Smooth muscle cell (in vitro differentiated cells): ENCODE data around the gene LCMT1. TPM values are rescaled to one million over a fixed set of nuclear protein-coding genes. Genes with fewer than 3 reads are reported as not detected.

Experiments
- DNase-seq: peaks from one replicate; lab custom pipeline; 2025; ENCODE audit not compliant: unreplicated experiment; lab: John Stamatoyannopoulos, UW
- H2AFZ ChIP-seq: fragments of 200-600 bp; sonication (generic); 2 replicates; pipeline ENCODE4 v1.6.0; 2016; ENCODE audit warnings: antibody characterized with exemption, low read depth, mild to moderate bottlenecking
- H3F3A ChIP-seq: fragments of 200-600 bp; sonication (generic); 2 replicates; pipeline ENCODE4 v1.6.0; 2017; ENCODE audit warnings: antibody characterized with exemption, low read depth
- H3K27ac ChIP-seq: fragments of 200-600 bp; sonication (generic); 2 replicates; pipeline ENCODE4 v1.5.1; 2016; ENCODE audit warnings: low read depth, mild to moderate bottlenecking
- H3K27me3 ChIP-seq: fragments of 200-600 bp; sonication (generic); 2 replicates; pipeline ENCODE4 v1.6.1; 2016; ENCODE audit warnings: low read depth, mild to moderate bottlenecking
- H3K36me3 ChIP-seq: fragments of 200-600 bp; sonication (generic); 2 replicates; pipeline ENCODE4 v1.5.1; 2016; ENCODE audit warnings: low read depth
- H3K4me1 ChIP-seq: fragments of 200-600 bp; sonication (generic); 2 replicates; pipeline ENCODE4 v1.5.1; 2016; ENCODE audit warnings: low read depth
- H3K4me2 ChIP-seq: fragments of 200-600 bp; sonication (generic); 2 replicates; pipeline ENCODE4 v1.6.0; 2016; ENCODE audit warnings: mild to moderate bottlenecking
- H3K4me3 ChIP-seq: fragments of 200-600 bp; sonication (generic); 2 replicates; pipeline ENCODE4 v1.5.1; 2016; ENCODE audit warnings: mild to moderate bottlenecking
- H3K79me2 ChIP-seq: fragments of 200-600 bp; sonication (generic); 2 replicates; pipeline ENCODE4 v1.6.0; 2016; ENCODE audit warnings: low read depth, mild to moderate bottlenecking
- H3K9ac ChIP-seq: fragments of 200-600 bp; sonication (generic); 2 replicates; pipeline ENCODE4 v1.6.0; 2016; ENCODE audit warnings: low read depth
- H3K9me3 ChIP-seq: fragments of 200-600 bp; sonication (generic); replicated peaks from 2 replicates; pipeline ENCODE4 v1.5.1; 2016; ENCODE audit warnings: low read depth
- H4K20me1 ChIP-seq: fragments of 200-600 bp; sonication (generic); 2 replicates; pipeline ENCODE4 v1.6.0; 2016; ENCODE audit warnings: low read depth
- WGBS: methylation state at CpG from one replicate; pipeline ENCODE4 v1.1.7; 2016; ENCODE audit warnings: low lambda C conversion rate; 5-methylcytosine and 5-hydroxymethylcytosine counted together
- polyA plus RNA-seq: library from polyadenylated mRNA; unstranded; fragments of >200 nt; fragmentation: Nextera tagmentation; extraction: Ambion mirVana; gene quantifications from 2 replicates; pipeline ENCODE4 v1.2.1, GENCODE V29; 2016
- total RNA-seq: library from RNA; depleted of rRNA; stranded (reverse); fragments of >200 nt; gene quantifications from 2 replicates; pipeline ENCODE4 v1.2.3, GENCODE V29; 2014
- TF ChIP-seq, protein P1 (sequence below): fragments of 200-600 bp; sonication (generic); IDR thresholded peaks from 2 replicates; pipeline ENCODE4 v1.5.1; 2017; ENCODE audit warnings: borderline replicate concordance, mild to moderate bottlenecking, antibody characterized with exemption; ENCODE audit not compliant: insufficient read depth, poor library complexity, severe bottlenecking

LCMT1 gene
- total and polyA plus RNA-seq, 2 experiments from 2014 or later = 52.5 to 57.6 TPM

DNA sequence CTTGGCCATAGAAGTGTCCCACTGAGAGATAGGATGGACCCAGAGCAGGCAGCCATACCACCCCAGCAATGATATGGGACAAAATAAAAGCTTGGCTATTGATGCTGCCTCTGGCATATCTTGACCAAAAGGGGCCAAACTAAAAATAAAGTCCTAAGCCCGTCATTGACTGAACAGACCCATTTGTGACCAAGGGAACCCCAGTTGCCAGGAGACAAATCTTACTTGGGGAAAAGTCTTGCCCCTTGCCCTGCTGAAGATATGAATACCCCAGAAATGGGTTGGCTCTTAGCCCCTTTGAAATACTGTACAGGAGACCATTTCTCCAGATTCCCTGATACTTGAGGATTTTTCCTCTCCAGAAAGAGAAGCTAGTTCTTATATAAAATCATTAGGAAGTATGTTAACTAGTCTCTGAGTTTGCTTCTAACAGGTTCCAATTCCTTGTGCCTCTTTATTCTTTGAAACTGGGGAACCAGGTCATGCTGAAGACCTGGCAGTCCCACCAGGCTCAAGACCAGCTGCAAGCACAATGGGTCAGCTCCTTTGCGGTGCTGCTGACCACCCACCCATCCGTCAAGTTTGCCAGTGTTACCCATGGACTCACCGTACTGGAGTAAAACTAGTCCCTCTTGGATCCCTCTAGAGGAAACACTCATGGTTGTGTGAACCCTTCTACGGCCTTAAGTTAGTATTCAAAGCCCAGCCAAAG lies 31.0 kb upstream of the LCMT1 start:
- no peak overlapping the region for H3K4me2 ChIP-seq
- WGBS = 88% methylated on average over 5 of the region's 5 CpGs
- H3K79me2 ChIP-seq = no peaks in the 10 kb centered on the region
- peaks cover 19% of the 10 kb centered on the region for H3K27me3 ChIP-seq
- no peaks in the 10 kb centered on the region for H3K9me3 ChIP-seq
- H3F3A ChIP-seq = no peaks in the 10 kb centered on the region
- H3K27ac ChIP-seq = no peak overlapping the region
- TF ChIP-seq, protein P1, sequence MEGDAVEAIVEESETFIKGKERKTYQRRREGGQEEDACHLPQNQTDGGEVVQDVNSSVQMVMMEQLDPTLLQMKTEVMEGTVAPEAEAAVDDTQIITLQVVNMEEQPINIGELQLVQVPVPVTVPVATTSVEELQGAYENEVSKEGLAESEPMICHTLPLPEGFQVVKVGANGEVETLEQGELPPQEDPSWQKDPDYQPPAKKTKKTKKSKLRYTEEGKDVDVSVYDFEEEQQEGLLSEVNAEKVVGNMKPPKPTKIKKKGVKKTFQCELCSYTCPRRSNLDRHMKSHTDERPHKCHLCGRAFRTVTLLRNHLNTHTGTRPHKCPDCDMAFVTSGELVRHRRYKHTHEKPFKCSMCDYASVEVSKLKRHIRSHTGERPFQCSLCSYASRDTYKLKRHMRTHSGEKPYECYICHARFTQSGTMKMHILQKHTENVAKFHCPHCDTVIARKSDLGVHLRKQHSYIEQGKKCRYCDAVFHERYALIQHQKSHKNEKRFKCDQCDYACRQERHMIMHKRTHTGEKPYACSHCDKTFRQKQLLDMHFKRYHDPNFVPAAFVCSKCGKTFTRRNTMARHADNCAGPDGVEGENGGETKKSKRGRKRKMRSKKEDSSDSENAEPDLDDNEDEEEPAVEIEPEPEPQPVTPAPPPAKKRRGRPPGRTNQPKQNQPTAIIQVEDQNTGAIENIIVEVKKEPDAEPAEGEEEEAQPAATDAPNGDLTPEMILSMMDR = no peak
- H4K20me1 ChIP-seq = no peaks in the 10 kb centered on the region
- no peaks in the 10 kb centered on the region for H3K4me1 ChIP-seq
- no peak overlapping the region for H3K4me3 ChIP-seq
- H3K9ac ChIP-seq = no peak overlapping the region
- DNase-seq = no peak
- no peak overlapping the region for H2AFZ ChIP-seq
- no peaks in the 10 kb centered on the region for H3K36me3 ChIP-seq

DNA sequence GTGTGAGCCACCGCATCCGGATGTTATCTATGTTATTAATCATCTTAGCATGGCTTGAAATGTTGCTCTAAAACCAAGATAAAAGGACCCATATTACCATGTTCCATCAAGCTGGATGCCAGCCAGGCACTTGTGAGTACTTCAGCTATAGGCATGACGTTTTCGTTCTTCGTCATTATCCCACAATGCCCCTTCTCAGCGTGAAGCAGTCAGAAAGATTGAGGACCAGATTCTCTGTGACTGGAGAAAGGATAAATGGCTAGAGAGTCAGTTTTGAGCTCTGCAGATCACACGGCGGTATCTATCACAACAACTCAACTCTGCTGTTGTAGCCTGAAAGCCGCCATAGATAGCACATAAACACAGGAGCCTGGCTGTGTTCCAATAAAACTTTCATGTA lies 29.8 kb upstream of the LCMT1 start:
- WGBS = 95% methylated on average over 9 of the region's 9 CpGs
- no peak overlapping the region for H2AFZ ChIP-seq

DNA sequence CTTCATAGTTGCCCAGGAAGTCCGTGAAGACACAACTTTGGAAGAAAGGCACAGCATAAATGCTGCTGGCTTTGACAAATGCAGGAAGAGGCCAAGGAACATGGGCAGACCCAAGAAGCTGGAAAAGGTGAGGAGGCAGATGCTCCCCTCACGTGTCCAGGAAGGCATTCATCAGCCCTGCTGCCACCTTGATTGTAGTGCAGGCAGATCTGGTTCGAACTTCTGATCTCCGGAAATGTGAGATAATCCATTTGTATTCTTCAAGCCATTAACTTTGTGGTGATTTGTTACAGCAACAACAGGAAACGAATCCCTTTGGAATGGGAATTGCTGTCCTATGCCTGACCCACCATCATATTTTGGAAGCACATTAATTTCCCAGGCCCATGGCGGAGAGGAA lies 28.5 kb upstream of the LCMT1 start:
- Histone ChIP-seq H3K9me3 (no peaks in the 10 kb centered on the region), H4K20me1 (no peaks in the 10 kb centered on the region), H3K79me2 (no peaks in the 10 kb centered on the region), H3F3A (no peaks in the 10 kb centered on the region), H3K4me3 (no peak overlapping the region), H3K27me3 (peaks cover 39% of the 10 kb centered on the region), H3K9ac (no peak overlapping the region), H3K4me1 (no peaks in the 10 kb centered on the region), H3K27ac (no peak overlapping the region), H3K36me3 (no peaks in the 10 kb centered on the region), H3K4me2 (no peak overlapping the region), H2AFZ (no peak overlapping the region)
- TF ChIP-seq, protein P1 = no peak
- 89% methylated on average over 6 of the region's 6 CpGs for WGBS
- no peak for DNase-seq

More for the DNA sequence above, 29.8 kb upstream of the LCMT1 start:
- Histone ChIP-seq H3K4me3 (no peak overlapping the region), H3K27ac (no peak overlapping the region), H4K20me1 (no peaks in the 10 kb centered on the region), H3K9ac (no peak overlapping the region), H3K36me3 (no peaks in the 10 kb centered on the region), H3K4me1 (no peaks in the 10 kb centered on the region), H3K27me3 (peaks cover 26% of the 10 kb centered on the region), H3K4me2 (no peak overlapping the region), H3K9me3 (no peaks in the 10 kb centered on the region), H3F3A (no peaks in the 10 kb centered on the region), H3K79me2 (no peaks in the 10 kb centered on the region)
- TF ChIP-seq, protein P1 = no peak
- no peak for DNase-seq

DNA sequence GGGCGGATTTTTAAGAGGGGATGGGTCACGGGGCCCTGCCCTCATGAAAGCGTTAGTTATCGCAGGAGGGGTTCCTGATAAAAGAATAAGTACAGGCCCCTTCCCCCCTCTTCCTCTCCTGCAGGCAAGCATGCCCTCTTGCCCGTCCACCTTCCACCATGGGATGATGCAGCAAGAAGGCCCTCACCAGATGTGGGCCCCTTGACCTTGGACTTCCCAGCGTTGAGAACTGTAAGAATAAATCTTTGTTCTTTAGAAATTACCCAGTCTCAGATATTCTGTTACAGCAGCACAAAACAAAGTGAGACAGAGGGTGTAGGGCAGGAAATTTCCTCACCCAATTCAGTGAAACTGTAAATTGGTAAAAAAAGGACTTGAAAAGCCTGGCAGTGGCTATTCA lies 27.8 kb upstream of the LCMT1 start:
- TF ChIP-seq, protein P1 = no peak
- DNase-seq = no peak

More for the DNA sequence above, 27.8 kb upstream of the LCMT1 start:
- 87% methylated on average over 6 of the region's 6 CpGs for WGBS
- Histone ChIP-seq H3F3A (no peaks in the 10 kb centered on the region), H3K9ac (no peak overlapping the region), H3K36me3 (no peaks in the 10 kb centered on the region), H2AFZ (no peak overlapping the region), H3K27me3 (peaks cover 44% of the 10 kb centered on the region), H4K20me1 (no peaks in the 10 kb centered on the region), H3K27ac (no peak overlapping the region), H3K4me2 (no peak overlapping the region), H3K9me3 (no peaks in the 10 kb centered on the region), H3K4me3 (no peak overlapping the region), H3K79me2 (no peaks in the 10 kb centered on the region), H3K4me1 (no peaks in the 10 kb centered on the region)
